CD4-positive, alpha-beta T cell treated with Interferon gamma for 1 hour (primary cell): ENCODE results near the gene ABCC1.

Source experiments
- DNase-seq: peaks from one replicate; pipeline ENCODE4 v3.0.0-alpha.2; 2020

ABCC1 gene

GRCh38 chr16:16021988-16022682 is 72.7 kb downstream of the ABCC1 start:
- DNase-seq: no peak

GRCh38 chr16:16022683-16023064 is 73.3 kb downstream of the ABCC1 start:
- DNase-seq: no peak

- peak; percentile 27 for DNase-seq
Measured at GRCh38 chr16:16025214-16025968, 76.0 kb downstream of the ABCC1 start.

GRCh38 chr16:16027728-16028310 is 78.4 kb downstream of the ABCC1 start:
- no peak for DNase-seq

- DNase-seq: no peak
Measured at GRCh38 chr16:16028311-16028999, 79.0 kb downstream of the ABCC1 start.

- no peak for DNase-seq
Measured at GRCh38 chr16:16029431-16030011, 80.1 kb downstream of the ABCC1 start.

DNA sequence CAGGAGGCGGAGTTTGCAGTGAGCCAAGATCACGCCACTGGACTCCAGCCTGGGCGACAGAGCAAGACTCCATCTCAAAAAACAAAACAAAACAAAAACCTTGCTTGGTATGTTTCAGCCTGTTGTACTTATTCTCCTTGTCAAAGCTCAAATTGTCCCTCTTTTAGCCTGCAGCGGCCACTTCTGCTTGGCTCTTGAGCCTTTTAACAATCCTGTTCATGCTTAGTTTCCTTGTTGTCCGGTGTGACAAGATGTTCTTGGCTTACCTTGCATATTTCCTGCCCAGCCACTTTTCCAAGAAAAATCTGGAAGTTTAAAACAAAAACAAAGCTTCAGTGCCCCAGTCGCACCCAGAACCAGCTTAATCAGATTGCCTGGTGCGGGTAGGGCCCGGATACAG is 81.0 kb downstream of the ABCC1 start:
- no peak for DNase-seq

DNA sequence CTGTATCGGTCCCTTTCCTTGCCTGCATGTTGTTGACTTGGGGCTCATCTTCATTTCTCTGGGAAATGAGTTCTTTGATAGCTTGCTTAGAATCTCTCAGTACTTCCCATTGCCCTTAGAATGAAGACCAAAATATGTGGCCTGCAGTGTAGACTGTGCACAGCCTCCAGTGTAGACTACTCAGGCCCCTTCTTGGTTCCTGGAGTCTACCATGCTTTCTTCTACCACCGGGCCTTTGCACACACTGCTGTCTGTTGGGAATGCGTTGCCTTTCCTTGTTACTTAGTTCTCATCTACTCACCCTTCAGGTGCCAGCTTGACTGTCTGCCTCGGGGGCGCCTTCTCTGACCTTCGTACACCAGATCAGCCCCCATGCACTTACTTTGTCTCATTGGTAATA is 82.0 kb downstream of the ABCC1 start:
- no peak for DNase-seq

- no peak for DNase-seq
Measured at GRCh38 chr16:16032271-16032979, 83.0 kb downstream of the ABCC1 start.

DNA sequence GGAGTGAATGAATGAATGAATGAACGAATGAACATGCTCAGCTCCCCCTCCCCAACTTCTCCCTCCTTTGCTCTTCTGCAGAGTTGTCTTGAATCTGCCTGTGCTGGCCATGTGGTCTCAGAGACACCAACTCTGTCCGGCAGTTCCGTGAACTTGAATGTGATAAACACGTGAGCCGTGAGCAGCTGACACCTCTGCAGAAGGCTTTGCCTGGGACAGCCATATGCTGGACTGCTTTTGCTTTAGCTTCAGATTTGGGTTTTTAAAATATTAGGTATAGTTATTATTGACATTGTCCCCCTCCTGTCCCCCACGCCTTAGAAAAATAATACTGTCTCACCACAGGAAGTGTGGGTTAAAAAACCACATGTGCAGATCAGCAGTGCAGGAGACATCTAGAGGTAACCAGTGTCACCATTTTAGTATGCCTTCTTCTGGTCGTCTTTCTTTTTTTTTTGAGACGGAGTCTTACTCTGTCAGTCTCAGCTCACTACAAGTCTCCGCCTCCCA is 83.8 kb downstream of the ABCC1 start:
- peak; percentile 5 for DNase-seq

GRCh38 chr16:16036359-16036792 is 87.0 kb downstream of the ABCC1 start:
- DNase-seq: no peak

GRCh38 chr16:16037521-16037920 is 88.1 kb downstream of the ABCC1 start:
- DNase-seq: no peak

DNA sequence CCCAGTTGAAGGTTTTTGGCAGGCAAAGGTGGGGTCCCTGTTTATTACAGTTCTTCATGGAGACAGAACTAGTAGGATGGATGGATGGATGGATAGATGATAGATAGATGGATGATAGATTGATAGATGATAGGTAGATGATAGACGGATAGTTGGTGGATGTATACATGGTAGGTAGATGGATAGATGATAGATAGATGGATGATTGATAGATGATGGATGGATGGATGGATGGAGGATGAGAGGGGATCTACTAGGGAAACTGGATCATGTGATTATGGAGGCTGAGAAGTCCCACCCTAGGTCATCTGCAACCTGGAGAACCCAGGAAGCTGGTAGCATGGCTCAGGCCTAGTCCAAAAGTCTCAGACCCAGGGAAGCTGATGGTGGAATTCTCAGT is 88.6 kb downstream of the ABCC1 start:
- no peak for DNase-seq

- DNase-seq: no peak
Measured at GRCh38 chr16:16038950-16039349, 89.5 kb downstream of the ABCC1 start.

- no peak for DNase-seq
Measured at GRCh38 chr16:16041196-16041892, 91.9 kb downstream of the ABCC1 start.

GRCh38 chr16:16042076-16042475 is 92.7 kb downstream of the ABCC1 start:
- no peak for DNase-seq

GRCh38 chr16:16045296-16045695 is 95.9 kb downstream of the ABCC1 start:
- DNase-seq: no peak

GRCh38 chr16:16045879-16046278 is 96.5 kb downstream of the ABCC1 start:
- DNase-seq: no peak

GRCh38 chr16:16047761-16048160 is 98.3 kb downstream of the ABCC1 start:
- DNase-seq: no peak

DNA sequence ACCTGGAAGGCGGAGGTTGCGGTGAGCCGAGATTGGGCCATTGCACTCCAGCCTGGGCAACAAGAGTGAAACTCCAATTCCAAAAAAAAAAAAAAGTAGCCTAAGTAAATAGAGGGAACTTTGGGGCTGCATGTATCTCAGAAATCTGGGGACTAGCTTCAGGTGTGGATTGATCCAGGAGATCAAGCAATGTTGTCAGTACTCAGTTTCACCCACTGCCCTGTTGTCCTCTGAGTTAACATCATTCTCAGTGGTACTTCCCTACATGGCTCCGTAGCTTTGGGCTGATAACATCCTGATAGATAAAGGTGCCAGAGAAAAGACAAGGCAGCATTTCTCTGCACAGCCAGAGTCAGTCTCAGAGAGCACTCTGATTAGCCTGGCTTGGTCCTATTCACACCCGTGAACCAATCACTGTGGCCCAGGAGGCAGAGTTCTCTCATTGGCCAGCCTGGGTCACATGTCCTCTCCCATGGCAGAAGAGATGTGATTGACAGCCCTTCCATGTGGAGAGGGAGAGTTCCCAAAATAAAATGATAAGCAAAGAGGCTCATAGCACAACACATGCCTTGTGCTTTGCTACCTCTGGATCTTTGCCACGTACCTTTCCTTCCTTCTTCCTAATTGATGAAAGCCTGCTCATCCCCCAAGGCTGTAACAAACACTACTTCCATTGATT is 99.6 kb downstream of the ABCC1 start:
- no peak for DNase-seq

GRCh38 chr16:16050106-16050505 is 100.7 kb downstream of the ABCC1 start:
- no peak for DNase-seq
